HG03439 (cell line): ENCODE results near the gene TCERG1.

ENCODE experiments used
- ATAC-seq: cut with Tn5 transposase; IDR thresholded peaks from one replicate; pipeline ENCODE4 v1.9.1; 2021; ENCODE audit warnings: mild to moderate bottlenecking, moderate library complexity; ENCODE audit not compliant: unreplicated experiment

Gene TCERG1

DNA sequence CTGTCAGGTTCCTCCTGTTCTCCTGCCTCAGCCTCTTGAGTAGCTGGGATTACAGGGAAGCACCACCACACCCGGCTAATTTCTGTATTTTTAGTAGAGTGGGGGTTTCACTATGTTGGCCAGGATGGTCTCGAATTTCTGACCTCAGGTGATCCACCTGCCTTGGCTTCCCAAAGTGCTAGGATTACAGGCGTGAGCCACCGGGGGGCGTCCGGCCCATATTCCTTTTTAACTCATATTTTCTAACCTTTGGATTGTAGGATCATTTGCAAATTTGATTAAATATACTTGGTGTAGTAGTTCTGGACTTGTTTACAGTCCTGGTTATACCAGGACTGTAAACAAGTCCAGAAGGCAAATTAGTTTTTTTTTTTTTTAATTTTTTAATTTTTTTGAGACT is 4.3 kb downstream of the TCERG1 start:
- no peak for ATAC-seq

DNA sequence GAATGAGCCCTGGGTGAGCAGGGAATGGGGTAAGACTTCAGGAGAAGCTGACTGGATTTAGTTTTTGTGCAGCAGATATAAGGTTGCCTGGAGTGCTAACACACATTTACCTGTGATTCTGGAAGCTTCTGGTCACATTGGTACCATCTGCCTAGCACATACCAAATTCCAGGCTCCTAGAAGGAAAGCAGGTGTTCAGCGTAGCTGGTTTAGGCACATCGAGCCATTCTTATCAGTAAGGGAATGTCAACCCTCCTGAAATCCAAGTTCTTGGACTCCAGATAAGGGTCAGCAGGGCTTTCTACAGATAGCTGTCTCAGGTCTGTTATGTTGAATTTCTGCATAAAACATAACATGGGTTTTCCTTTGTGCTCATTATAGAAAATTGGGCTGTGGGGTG is 10.3 kb downstream of the TCERG1 start:
- no peak for ATAC-seq

DNA sequence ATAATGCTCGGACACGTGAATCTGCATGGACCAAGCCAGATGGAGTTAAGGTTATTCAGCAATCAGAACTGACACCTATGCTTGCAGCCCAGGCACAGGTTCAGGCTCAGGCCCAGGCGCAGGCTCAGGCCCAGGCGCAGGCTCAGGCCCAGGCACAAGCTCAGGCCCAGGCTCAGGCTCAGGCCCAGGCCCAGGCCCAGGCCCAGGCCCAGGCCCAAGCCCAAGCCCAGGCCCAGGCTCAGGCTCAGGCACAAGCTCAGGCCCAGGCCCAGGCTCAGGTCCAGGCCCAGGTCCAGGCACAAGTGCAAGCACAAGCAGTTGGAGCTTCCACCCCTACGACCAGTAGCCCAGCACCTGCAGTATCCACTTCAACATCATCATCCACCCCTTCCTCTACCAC is 11.8 kb downstream of the TCERG1 start:
- no peak for ATAC-seq

DNA sequence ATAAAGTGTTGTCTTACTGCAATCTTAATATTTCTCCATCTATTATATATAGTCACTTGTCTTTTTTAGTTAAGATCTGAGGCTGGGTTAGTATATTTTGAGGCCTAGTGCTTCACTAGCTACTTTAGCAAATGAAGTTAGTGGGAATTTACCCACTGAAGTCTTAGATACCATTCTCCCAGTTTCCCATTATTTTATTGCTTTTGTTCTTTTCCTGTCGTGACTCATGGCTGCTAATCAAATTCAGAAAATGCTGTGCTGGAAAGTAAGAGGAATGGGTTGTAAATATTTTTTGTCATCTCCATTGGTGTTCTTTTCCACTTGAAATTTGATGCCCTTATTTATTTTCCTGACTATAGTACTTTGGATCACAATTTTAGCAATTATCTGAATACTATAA is 14.2 kb downstream of the TCERG1 start:
- no peak for ATAC-seq

DNA sequence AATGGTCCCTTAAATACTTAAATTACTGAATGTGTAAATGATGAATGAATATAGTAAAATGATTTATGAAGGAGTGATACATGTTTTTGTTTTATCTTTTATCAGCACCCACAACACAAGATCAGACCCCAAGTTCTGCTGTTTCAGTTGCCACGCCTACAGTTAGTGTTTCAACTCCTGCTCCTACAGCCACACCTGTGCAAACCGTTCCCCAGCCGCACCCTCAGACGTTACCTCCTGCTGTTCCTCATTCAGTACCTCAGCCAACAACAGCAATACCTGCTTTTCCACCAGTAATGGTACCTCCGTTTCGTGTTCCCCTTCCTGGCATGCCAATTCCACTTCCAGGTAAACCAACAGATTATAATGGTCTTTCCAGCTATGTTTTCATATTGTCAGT is 16.3 kb downstream of the TCERG1 start:
- ATAC-seq = no peak

DNA sequence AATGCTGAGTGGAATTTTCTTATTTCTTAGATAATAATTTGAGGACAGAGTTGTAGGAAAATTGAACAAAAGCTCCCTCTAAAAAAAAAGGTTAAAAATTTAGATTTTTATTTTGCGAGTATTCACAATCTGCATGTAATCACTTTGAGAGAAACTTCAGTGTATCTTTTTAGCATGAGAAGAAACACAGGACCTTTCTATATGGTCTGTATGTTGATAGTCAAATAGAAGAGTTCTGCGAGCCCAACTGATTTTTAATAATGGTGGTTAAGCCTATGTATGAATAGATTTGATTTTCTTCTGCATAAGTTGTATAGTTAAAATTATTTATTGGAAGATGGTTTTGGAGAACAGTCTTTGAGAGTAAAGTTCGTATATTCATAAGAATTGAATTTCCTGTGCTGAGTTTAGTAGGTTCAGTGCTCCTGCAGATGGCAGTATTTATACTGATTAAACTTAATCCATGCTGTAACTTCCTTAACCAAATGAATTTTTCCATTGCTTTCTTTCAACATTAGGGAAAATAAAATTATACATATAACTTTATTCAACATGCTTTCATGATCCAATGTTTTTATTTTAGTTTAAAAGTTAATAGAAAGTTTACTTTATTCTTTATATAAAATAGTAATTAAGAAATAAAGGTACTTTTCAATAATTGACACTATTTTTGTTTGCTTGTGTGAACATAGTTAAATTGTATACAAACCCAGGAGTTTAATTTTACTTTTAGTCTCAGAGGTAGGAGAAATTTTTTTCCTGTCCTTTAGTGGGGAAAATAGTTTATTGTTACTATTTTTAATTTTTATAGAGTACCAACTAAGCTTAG is 19.6 kb downstream of the TCERG1 start:
- no peak for ATAC-seq

DNA sequence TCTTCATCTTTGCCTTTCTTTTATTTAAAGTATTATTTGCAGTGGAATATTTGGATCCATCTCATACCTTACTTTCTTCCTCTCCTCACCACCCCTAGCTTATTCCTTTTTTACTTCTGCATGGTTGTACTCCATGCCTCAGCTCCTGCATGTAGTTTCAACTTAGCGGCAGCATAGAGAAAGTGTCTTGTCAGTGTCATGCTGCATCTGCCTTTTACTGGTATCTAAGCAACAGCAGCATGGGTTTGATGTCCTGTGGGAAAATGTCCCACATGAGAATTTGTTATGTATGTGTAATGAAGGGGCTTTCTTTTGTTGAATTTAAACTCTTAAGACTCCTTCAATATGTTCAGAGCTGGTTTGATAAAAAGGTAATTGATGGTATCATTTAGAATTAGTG is 20.6 kb downstream of the TCERG1 start:
- no peak for ATAC-seq

DNA sequence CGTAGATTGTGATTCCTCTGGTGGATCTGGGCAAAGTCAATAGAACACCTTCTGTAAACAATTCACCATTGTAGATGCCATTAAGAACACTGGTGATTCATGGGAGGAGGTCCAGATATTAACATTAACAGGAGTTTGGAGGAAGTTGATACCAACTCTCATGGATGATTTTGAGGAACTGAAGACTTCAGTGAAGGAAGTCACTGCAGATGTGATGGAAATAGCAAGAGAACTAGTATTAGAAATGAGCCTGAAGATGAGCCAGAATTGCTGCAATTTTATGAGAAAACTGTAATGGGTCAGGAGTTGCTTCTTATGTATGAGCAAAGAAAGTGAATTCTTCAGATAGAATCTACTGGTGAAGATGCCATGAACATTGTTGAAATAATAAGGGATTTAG is 26.9 kb downstream of the TCERG1 start:
- no peak for ATAC-seq

DNA sequence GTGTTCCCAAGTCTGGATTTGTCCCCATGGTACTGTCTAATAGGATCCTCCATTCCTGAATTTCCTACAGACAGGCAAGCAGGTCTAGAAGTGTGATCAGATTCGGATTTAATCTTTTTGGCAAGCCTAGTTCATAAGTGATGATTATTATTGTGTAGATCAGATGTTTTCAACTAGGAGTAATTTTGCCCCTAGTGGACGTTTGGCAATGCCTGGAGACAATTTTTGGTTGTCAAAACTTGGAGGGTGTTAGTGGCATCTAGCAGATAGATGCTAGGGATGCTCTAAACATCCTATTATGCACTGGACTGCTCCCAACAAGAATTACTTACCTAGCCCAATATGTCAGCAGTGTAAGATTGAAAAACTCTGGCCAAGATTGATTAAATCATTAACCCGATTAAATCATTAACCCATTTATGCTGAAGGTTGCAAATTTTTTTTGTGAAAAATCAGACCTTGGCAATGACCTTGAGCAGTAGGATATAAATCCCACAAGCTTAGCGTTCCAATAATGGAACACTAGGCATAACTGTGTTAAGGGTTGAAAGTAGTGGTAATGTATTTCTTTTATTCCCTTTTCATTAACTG is 28.2 kb downstream of the TCERG1 start:
- no peak for ATAC-seq

DNA sequence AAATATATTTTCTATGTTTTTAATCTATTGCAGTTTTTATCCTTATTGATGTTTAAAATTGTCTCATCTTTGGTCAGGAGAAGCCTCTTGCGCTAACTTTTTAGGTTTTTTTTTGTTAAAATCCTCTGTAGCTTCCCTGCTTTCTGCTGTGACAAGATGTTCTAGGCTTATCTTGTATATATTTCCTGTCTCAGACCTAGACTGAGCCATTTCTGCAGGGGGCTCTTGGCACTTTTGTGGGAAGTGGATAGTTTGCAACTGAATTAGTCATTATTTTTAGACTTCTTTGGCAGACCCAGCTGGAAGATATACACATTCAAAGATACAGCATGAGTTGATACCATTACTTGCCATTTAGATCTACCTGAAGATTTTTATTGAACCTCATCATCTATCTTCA is 28.8 kb downstream of the TCERG1 start:
- ATAC-seq = no peak

DNA sequence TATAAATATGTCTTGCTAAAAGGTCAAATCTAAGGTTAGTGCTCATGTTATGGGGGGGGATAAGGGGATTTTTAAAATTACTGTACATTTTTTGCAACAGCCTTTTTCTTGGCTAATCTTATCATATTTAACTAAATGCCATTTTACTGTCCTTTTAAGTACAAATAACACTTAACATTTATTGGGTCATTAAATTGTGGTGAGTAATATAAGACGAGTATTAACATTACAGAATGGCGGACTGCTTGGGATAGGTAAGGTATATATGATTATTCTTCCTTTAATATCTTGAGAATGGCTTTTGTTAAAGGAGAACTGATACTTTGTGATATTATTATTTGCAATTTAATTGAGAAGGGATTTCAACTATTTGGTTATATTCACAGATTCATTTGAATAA is 35.6 kb downstream of the TCERG1 start:
- no peak for ATAC-seq

DNA sequence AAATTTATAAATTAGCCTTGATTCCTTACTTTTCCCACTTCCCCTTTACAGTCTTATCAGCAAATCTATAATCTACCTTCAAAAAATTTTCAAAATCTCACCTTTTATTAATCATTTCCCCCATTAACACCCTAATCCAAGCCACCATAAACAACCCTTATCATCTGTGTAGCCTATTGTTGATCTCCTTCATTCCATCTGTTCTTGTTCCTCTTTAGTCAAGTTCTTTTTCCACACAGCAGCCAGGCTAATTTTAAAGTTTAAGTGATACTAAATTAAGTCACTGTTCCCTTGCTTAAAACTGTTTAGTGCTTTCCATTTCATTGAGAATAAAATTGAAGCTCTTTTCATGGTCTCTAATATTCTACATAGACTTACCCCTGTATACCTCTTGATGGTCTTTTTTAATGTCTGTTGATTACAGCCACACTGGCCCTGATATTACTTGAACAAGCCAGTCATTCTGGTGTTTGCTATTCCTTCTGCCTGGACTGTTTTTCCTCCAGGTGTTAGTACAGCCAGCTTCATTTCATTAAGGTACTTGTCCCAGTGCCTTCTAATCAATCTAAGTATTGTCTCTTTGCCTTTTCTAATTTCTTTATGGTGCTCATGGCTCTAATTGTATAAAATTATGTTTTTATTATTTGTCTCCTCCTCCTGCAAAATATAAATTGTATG is 37.7 kb downstream of the TCERG1 start:
- ATAC-seq = no peak

DNA sequence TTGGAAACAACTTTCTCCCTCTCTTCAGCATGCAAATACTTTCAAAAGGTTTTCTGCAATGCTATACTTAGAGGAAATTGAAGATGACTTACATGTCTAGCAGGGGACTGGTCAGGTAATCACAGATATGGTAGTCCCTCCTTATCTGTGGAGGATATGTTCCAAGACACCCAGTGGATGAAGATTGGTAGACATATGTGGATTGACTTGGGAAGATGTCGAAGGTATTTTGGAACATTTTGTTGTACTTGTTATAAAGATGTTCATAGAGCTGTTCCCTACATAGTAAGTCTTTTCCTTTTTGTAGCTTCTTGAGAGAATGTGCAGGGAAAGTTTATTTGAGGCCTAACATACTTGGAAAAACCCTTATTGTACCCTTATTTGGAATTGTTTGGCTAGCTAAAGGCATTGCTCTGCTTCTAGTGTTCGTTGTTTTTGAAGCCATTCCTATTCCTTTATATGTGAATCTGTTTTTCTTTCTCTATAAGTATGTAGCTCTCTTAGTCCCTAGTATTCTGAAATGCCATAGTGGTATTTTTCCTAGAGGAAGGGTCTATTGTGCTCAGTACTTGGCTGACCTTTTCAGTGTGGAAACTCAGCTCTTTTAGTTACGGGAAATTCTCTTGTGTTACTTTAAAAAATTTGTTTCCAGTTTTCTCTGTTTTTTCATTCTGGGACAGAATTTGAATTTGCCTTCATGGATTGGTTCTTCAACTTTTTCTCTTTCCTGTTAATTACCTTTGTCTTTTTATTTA is 43.1 kb downstream of the TCERG1 start:
- no peak for ATAC-seq

DNA sequence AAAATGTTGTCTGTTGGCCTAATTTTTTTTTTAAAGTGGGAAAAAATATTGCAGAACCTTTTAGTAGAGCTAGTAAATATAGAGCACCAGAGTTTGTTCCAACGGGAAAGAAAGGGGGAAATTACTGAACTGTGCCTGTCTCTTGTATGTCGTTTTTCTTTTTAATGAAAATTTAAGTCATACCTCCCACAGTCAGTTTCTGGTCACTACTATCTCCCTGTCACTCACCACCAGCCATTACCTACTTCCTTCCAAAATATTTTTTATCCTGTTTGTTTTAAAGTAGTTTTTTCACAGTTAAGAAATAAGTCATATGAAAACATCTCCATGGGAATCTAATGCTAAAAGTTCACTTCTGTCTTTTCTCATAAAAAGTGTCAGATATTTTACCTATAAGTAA is 47.5 kb downstream of the TCERG1 start:
- ATAC-seq = no peak

DNA sequence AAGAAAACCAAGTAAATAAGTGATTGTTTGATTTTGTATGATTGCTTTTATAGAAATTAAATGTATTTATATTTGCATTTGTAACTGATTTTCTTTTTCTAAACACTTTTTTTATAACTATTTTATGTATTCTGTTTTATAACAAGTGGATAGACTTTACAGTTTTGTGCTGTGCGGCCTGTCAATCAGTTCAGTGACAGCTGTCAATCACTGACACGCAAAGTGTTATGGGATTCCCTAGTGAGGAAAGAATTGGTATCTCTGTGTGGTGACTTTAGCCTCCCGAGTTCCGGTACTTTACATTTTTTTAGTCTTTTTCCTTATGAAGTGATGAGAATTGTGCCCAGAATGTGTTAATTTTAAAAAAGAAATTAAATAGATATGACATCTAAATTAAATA is 52.5 kb downstream of the TCERG1 start:
- no peak for ATAC-seq

DNA sequence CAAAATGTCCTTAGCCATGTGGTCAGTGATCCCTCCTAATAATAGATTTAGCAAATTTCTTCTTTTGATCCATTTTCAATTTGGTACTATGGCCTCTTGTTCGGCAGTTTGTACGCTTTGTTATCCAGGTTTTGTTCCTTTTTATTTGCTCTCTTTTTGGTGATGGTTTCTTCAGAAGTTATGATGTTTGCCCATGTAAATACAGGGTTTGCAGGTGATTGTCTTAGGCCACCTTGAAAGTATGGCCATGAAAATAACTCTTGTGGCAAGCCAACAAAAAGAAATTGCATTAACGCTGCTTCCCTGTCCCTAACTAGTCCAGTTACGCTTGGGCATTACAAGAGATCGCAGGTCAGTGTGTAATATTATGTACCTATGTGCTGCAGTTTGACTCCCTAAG is 60.3 kb downstream of the TCERG1 start:
- no peak for ATAC-seq

DNA sequence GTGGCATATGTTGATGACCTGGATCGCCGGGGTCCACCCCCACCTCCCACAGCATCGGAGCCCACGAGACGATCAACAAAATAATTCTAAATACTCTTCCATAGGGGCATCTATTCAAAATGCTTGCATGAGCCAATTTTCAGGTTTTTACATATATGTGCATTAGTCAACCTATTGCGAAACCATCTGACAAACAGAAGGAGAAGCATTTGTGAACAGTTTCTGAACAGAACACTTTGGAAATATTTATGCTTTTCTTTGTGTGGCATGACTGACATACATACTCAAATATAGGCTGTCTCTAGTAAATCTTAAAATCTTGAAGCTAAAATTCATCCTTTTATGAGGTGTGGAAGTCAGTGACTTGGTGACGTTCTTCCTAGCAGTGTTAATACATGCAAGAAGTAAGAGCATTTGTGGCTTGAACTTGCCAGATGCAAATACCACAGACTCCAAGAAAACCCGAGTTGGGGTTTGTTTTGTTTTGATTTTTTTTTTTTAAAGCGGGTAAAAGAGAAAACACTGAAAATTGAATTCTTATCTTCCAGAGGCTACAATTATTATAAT is 63.5 kb downstream of the TCERG1 start:
- no peak for ATAC-seq

DNA sequence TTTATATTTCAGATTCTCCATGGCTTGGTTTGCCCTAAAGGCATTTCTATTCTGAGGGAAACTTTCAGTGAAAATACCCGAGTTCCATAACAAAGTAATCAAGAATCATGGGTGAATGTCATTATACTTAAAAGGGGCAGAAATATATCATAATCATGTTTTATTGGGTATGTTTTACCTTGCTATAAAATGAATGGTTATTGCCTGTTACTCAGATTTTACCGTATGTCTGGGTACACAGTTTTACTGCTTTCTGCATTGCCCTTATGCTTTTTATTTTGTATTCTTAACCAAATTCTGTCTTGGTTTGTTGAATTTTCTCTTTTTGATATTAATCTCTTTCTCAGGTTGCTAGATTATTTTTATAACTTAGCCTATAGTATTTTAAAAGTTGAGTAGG is 66.3 kb downstream of the TCERG1 start:
- ATAC-seq = no peak

DNA sequence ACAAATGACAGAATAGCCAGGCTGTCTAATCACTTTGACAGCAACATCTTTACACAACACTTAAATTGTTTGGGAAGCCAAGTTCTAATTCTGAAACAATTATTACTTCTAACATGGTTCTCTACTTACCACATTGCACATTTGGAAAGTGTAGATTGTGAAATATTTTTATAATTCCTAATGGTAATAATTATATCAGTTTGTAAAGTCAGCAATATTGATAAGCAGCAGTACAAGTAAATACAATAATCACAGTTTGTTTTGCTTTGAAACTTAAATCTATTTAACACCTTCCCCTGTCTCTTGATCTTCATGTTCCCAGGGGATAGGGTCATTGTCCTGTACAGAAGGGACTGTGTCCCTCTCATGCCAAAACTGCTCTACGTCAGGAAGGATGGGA is 67.4 kb downstream of the TCERG1 start:
- ATAC-seq = no peak

DNA sequence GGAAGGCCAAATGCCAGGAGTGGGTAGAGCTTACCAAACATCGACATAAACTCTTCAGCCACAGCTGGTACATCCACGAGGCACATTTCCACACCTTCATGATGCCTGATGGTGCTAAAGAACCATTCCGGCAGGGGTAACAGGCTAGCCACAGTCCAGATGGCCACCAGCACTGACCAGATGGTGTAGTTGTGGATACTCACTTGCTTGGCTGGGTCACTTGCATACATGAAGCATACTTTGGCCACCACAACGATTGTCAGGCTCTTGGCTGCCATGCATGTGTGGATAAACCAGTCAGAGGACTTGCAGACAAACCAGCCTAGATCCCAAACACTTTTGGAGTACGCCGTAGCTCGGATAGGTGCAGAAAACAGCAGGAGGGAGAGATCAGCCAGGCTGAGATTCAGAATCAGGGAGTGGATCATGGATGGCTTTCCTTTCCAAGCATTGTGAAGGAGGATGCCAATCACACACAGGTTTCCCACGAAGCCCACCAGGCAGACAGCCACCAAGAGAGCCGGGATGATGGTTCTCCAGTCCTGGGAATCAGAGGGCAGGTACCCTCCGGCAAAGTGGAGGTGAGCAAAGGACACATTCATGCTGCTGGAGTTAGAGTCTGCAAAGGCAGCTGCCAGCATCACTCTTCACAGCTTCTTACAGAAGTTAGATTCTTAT is 68.5 kb downstream of the TCERG1 start:
- no peak for ATAC-seq

DNA sequence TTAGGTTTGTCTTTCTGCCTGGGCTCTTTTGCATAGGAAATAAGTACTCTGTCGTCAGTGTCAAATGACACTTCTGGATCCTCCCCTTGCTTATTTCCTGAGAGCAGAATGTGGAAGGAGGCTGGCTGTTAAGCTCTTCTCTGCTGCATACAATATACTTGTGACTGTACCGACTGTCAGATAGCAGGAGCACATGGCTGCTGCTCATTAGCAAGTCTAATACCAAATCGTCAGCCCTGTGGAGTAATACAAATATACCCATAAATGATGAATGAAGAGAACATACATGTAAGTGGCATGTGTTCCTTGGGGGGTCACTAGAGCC is 69.0 kb downstream of the TCERG1 start, which contains the start of gene GPR151:
Gene GPR151, minus strand, starts transcription at position 40 of the 325 bp plus-strand sequence. CDS start 77 bp downstream, outside the sequence.
- no peak for ATAC-seq
